Pulmonary artery endothelial cell (primary cell): ENCODE data around the gene PRR29. TPM values are rescaled to one million over a fixed set of nuclear protein-coding genes. Genes with fewer than 3 reads are reported as not detected.
"Not testable (repeated sequence)": the region's sequence is repeated elsewhere in the genome, so short reads cannot be mapped to it uniquely, and the experiment has no call there.

Source experiments
- DNase-seq: peaks from one replicate; pipeline ENCODE4 v3.0.0-alpha.2; 2011; ENCODE audit warnings: low read depth, low spot score
- total RNA-seq: library from RNA; depleted of rRNA; stranded (reverse); fragments of >200 nt; gene quantifications from 2 replicates; pipeline ENCODE4 v1.2.3, GENCODE V29; 2014

PRR29 gene
- total RNA-seq, 1 donor from 2014 or later = 0.20 TPM

GRCh38 chr17:63996430-63997182 is 1.5 kb upstream of the PRR29 start:
- DNase-seq = no peak

GRCh38 chr17:63997341-63998048 is 656 bp upstream of the PRR29 start:
- DNase-seq = no peak

- DNase-seq = no peak
Measured at GRCh38 chr17:63998721-63999679, 849 bp downstream of the PRR29 start.

- DNase-seq = no peak
Measured at GRCh38 chr17:63999680-64000531, 1.8 kb downstream of the PRR29 start.

GRCh38 chr17:64001091-64001579 is 3.0 kb downstream of the PRR29 start:
- no peak for DNase-seq

GRCh38 chr17:64001763-64002529 is 3.8 kb downstream of the PRR29 start:
- DNase-seq = no peak

- DNase-seq = no peak
Measured at GRCh38 chr17:64002658-64003525, 4.7 kb downstream of the PRR29 start.

- DNase-seq = no peak
Measured at GRCh38 chr17:64003526-64004121, 5.5 kb downstream of the PRR29 start.

GRCh38 chr17:64004218-64004770 is 6.1 kb downstream of the PRR29 start:
- DNase-seq = no peak

- no peak for DNase-seq
Measured at GRCh38 chr17:64004903-64005733, 7.0 kb downstream of the PRR29 start.

GRCh38 chr17:64005734-64006167 is 7.6 kb downstream of the PRR29 start:
- DNase-seq = no peak

- peak; percentile 95 for DNase-seq
Measured at GRCh38 chr17:64006361-64007088, 8.4 kb downstream of the PRR29 start.

GRCh38 chr17:64007089-64007837 is 9.1 kb downstream of the PRR29 start:
- DNase-seq = not testable (repeated sequence)

- no peak for DNase-seq
Measured at GRCh38 chr17:64007838-64008282, 9.7 kb downstream of the PRR29 start.

GRCh38 chr17:64008346-64008745 is 10.2 kb downstream of the PRR29 start:
- DNase-seq = no peak

GRCh38 chr17:64008830-64009229 is 10.7 kb downstream of the PRR29 start:
- DNase-seq = no peak
